Fibroblast of lung (primary cell): ENCODE measurements around the gene MFGE8.

ENCODE experiments used
- CTCF ChIP-seq, 2 donors: IDR thresholded peaks in 1 of 2; conservative IDR thresholded peaks in 1 of 2; 1 replicate in 1 of 2; 2 replicates in 1 of 2; pipeline ENCODE4 v1.5.1; 2011 to 2012; ENCODE audit warnings: low read length in 2 of 2, control low read depth in 1 of 2, inconsistent platforms in 1 of 2, low read depth in 1 of 2, mild to moderate bottlenecking in 1 of 2
- EZH2 ChIP-seq: IDR thresholded peaks from 2 replicates; pipeline ENCODE4 v1.5.1; 2012; ENCODE audit warnings: low read length, control low read depth, mild to moderate bottlenecking; ENCODE audit errors: missing control alignments

DNA sequence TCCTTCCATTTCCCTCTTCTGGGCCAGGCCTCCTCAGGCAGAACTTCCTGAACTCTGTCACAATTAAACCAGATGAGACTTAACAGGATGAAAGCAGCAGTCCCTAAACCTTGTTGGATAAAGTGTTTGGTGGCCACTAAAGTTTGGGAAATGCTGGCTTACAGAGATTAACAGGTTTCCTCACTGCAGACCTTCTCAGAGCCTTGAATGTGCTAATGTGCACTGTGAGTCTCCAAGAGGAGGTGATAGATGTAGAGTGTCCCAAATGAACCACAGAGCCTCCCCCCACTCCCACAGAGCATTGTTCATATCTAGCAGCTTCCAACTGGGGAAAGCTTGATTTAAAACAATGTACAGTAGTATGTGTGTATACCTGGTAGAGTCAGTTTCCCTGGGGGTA lies 60.7 kb downstream of the MFGE8 start:
- TF ChIP-seq CTCF (conservative IDR thresholded peaks at IDR 0.05 in 1 of 2, IDR thresholded peaks at IDR 0.05 in 1 of 2; ENCODE audit: low read depth in 1 of 2, low read length in 2 of 2) (no peak), EZH2 (no peak)
